ENCODE measurements around the gene BACE1.

DNA sequence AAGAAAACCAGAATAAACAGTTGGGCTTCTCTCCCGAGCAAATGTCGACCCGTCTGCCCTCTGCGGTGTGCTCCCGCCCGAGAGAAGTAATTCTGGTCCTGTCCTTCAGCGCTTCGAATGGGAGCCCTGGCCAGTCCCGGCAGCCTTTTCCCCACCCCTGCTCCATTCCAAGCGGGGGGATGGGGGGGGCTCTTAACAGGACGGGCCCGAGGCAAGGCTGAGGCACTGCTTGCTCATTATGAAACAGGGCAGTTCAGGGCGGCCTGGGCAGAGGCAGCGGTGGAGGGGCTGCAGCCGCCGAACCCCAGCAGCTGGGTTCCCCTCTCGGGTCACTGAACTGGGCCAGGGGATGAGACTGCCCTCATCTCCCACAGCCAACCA, 15.8 kb downstream of the BACE1 start:
- TF ChIP-seq, protein P1, sequence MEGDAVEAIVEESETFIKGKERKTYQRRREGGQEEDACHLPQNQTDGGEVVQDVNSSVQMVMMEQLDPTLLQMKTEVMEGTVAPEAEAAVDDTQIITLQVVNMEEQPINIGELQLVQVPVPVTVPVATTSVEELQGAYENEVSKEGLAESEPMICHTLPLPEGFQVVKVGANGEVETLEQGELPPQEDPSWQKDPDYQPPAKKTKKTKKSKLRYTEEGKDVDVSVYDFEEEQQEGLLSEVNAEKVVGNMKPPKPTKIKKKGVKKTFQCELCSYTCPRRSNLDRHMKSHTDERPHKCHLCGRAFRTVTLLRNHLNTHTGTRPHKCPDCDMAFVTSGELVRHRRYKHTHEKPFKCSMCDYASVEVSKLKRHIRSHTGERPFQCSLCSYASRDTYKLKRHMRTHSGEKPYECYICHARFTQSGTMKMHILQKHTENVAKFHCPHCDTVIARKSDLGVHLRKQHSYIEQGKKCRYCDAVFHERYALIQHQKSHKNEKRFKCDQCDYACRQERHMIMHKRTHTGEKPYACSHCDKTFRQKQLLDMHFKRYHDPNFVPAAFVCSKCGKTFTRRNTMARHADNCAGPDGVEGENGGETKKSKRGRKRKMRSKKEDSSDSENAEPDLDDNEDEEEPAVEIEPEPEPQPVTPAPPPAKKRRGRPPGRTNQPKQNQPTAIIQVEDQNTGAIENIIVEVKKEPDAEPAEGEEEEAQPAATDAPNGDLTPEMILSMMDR (IDR thresholded peaks at IDR 0.05) = no peak
- no peak for TF ChIP-seq ZFX (IDR thresholded peaks at IDR 0.05; ENCODE audit: borderline replicate concordance)
